Lung (tissue), 12 donors: ENCODE measurements around the gene PRR3. TPM values are rescaled to one million over a fixed set of nuclear protein-coding genes. Genes with fewer than 3 reads are reported as not detected.

Experiments used
- ATAC-seq: fragments of 200-7000 bp; cut with Tn5 transposase; one replicate; pipeline ENCODE4 v1.9.1; 2020; ENCODE audit warnings: moderate number of reproducible peaks; ENCODE audit not compliant: insufficient read depth, low FRiP score
- DNase-seq, 3 donors: peaks; one replicate each; pipeline ENCODE4 v3.0.0-alpha.2; 2013 to 2017
- H3K27ac ChIP-seq, 2 donors: one replicate each; pipeline ENCODE4 v1.5.1; 2013; ENCODE audit warnings: mild to moderate bottlenecking in 2 of 2, moderate library complexity in 2 of 2, control low read depth in 1 of 2, inconsistent platforms in 1 of 2, low read depth in 1 of 2, low read length in 1 of 2
- H3K27me3 ChIP-seq, 3 donors: one replicate each; pipeline ENCODE4 v1.5.1; 2013; ENCODE audit warnings: low read length in 2 of 3; ENCODE audit not compliant: control insufficient read depth in 3 of 3, insufficient read depth in 3 of 3
- H3K36me3 ChIP-seq, 4 donors: one replicate each; pipeline ENCODE4 v1.5.1; 2013; ENCODE audit warnings: low read length in 4 of 4, mild to moderate bottlenecking in 1 of 4, moderate library complexity in 1 of 4; ENCODE audit not compliant: control insufficient read depth in 4 of 4, insufficient read depth in 4 of 4
- H3K4me1 ChIP-seq, 5 donors: one replicate each; pipeline ENCODE4 v1.5.1; 2013; ENCODE audit warnings: low read length in 5 of 5, mild to moderate bottlenecking in 2 of 5, moderate library complexity in 1 of 5; ENCODE audit not compliant: control insufficient read depth in 5 of 5, insufficient read depth in 5 of 5
- H3K4me3 ChIP-seq: one replicate; pipeline ENCODE4 v1.5.1; 2013; ENCODE audit warnings: mild to moderate bottlenecking, control low read depth, moderate library complexity
- H3K9ac ChIP-seq, 2 donors: one replicate each; pipeline ENCODE4 v1.5.1; 2013; ENCODE audit warnings: low read length in 2 of 2, control low read depth in 1 of 2; ENCODE audit not compliant: insufficient read depth in 1 of 2
- H3K9me3 ChIP-seq, 4 donors: one replicate each; pipeline ENCODE4 v1.5.1; 2013; ENCODE audit warnings: low read length in 3 of 4, mild to moderate bottlenecking in 1 of 4, moderate library complexity in 1 of 4; ENCODE audit not compliant: control insufficient read depth in 4 of 4, insufficient read depth in 3 of 4
- CTCF ChIP-seq: IDR thresholded peaks from 2 replicates; pipeline ENCODE4 v1.5.1; 2012; ENCODE audit warnings: mild to moderate bottlenecking; ENCODE audit errors: control extremely low read depth, extremely low read depth
- WGBS, 2 donors: extraction: QIAGEN DNeasy Blood & Tissue Kit; methylation state at CpG; one replicate each; pipeline ENCODE4 v1.1.7; 2013; 5-methylcytosine and 5-hydroxymethylcytosine counted together
- polyA plus RNA-seq, 2 donors: library from polyadenylated mRNA; stranded (reverse); fragments of 200-250 nt; gene quantifications; one replicate each; pipeline ENCODE4 v1.2.1, GENCODE V29; 2013
- total RNA-seq, 2 donors: library from RNA; depleted of rRNA in 1 of 2; stranded (reverse); fragments of >200 nt in 1 of 2; gene quantifications; one replicate each; pipeline ENCODE4 v1.2.1, GENCODE V29; 2014 to 2021
- donor health status: control.
- donor health status: control.
- donor health status: Bipolar disorder and iron deficiency.
- donor health status: healthy.
- donor health status: DM: yes; HTN: yes; CAD: no.

PRR3 gene
- total and polyA plus RNA-seq, 4 donors = 8.4 to 11.5 (median 9.8) TPM

DNA sequence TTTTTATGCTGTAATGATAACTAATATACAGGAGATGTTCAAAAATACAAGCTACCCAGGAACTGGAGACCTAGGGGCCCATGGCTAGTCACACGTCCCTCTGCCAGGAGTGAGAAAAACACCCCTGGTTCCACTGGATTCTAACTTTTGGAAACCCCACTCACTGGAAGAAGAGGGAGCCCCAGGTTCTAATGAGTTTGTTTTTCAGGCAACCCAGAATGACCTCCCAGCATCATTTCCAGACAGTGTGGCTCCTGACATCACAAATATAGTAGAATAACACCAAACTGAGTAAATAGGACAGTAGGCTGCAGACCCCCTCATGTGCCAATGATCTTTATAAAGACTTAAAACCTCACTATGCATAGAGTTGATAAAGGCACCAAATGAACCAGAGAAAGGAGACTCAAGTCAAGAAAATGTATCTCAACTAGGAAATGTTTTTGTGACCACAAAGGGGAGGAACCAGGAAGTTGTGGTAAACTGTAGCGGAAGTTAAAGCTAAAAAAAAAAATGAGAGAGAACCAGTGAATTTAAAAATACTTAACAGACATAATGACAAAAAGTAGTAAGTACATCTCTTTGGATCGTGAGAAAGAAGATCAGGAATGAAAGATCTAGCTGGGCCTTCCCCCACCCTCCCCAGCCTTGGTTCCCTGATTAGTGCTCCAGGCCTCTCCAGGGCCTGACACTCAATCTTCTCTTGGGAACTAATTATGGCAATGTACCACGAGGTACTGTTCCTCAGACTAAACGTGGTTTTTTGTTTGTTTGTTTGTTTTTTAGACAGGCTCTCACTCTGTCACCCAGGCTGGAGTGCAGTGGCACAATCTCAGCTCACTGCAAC, 48.0 kb upstream of the PRR3 start:
- ATAC-seq (no peak), DNase-seq (no peak)
- Histone ChIP-seq H3K27me3 (peaks cover 0 to 14% (median 0%) of the 10 kb centered on the region in 3 donors), H3K9me3 (no peaks in the 10 kb centered on the region), H3K4me3 (no peak overlapping the region), H3K27ac (peak overlapping the region in 1 of 2 donors; percentile 45), H3K4me1 (no peaks in the 10 kb centered on the region), H3K9ac (no peak overlapping the region), H3K36me3 (no peaks in the 10 kb centered on the region)
- 15 to 25% methylated on average over 5 of the region's 5 CpGs for WGBS, 2 donors
- TF ChIP-seq CTCF = no peak

GRCh38 chr6:30510419-30511168, 46.5 kb upstream of the PRR3 start:
- Histone ChIP-seq H3K9ac (no peak overlapping the region), H3K4me3 (no peak overlapping the region), H3K9me3 (no peaks in the 10 kb centered on the region), H3K36me3 (no peaks in the 10 kb centered on the region), H3K27ac (no peak overlapping the region), H3K4me1 (no peaks in the 10 kb centered on the region), H3K27me3 (peaks cover 0 to 14% (median 0%) of the 10 kb centered on the region in 3 donors)
- DNase-seq = no peak
- WGBS, 2 donors = 86 to 87% methylated on average over 10 of the region's 10 CpGs
- no peak for TF ChIP-seq CTCF
- no peak for ATAC-seq

DNA sequence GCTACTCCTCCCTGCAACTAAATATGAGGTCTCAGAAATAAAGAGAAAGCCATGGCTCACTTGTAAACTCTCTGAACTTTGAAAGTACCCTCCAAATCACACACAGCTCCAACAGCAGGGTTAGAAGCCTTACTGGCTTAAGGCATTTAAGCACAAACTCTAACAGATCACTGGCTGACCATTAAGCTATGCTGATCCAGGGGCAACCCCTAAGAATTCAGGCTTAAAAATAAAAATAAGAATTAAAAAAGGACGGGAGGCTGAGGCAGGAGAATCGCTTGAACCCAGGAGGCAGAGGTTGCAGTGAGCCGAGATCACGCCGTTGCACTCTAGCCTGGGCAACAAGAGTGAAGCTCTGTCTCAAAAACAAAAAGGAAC, 45.9 kb upstream of the PRR3 start:
- H3K4me3 ChIP-seq = no peak overlapping the region
- no peak overlapping the region for H3K9ac ChIP-seq
- TF ChIP-seq CTCF = no peak
- WGBS, 2 donors = 50 to 67% methylated on average over 5 of the region's 5 CpGs
- H3K27me3 ChIP-seq = peaks cover 0 to 14% (median 0%) of the 10 kb centered on the region in 3 donors
- no peaks in the 10 kb centered on the region for H3K4me1 ChIP-seq
- H3K27ac ChIP-seq = no peak overlapping the region
- no peak for ATAC-seq
- DNase-seq = no peak
- no peaks in the 10 kb centered on the region for H3K36me3 ChIP-seq
- no peaks in the 10 kb centered on the region for H3K9me3 ChIP-seq
